Activated CD4-positive, alpha-beta T cell treated with anti-CD3 and anti-CD28 coated beads, Interleukin-2, amount 50 U/mL, for 48 hours (primary cell): Measurements from ENCODE around the gene SMAD7.

Source experiments
- DNase-seq, 2 experiments: peaks; one replicate each; pipeline ENCODE4 v3.0.0-alpha.2; 2020

The SMAD7 gene

GRCh38 chr18:48943736-48944527 lies 6.8 kb downstream of the SMAD7 start:
- DNase-seq, result no peak

GRCh38 chr18:48943333-48943732 lies 7.4 kb downstream of the SMAD7 start:
- no peak for DNase-seq

DNA sequence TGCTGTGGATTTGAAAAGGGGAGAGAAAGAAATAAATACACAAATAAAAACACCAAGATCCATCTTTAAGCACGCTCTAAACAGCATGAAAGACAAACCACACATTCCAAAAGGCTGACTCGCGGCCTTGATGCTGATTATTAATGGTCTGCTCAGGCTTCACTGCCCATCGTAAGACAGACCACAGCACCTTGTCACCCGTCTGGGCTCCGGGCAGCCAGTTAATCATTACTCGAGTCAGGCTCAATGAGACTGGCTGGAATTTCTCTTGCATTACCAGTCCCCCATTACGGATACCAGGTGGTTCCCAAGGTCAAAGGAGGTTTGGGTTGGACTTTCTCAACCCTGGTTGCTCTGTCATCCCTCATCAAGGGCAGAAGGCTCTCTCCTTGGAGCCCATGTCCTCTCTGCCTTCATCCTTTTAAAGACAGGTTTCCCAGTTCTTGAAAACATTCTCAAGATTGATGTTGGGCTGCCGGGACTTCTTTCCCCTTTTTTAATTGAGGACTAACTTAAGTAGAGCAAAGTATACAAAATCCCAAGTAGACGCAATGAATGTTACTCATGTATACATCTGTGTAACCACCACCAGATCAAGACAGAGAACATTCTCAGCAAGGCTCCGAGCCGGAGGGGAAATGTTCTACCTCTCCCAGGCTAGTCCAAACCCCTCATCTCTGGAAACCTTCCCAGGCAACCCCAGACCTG lies 8.1 kb downstream of the SMAD7 start:
- no peak for DNase-seq

- no peak for DNase-seq
Measured at GRCh38 chr18:48942086-48942485, 8.7 kb downstream of the SMAD7 start.

- DNase-seq, result no peak
Measured at GRCh38 chr18:48941672-48942071, 9.1 kb downstream of the SMAD7 start.

DNA sequence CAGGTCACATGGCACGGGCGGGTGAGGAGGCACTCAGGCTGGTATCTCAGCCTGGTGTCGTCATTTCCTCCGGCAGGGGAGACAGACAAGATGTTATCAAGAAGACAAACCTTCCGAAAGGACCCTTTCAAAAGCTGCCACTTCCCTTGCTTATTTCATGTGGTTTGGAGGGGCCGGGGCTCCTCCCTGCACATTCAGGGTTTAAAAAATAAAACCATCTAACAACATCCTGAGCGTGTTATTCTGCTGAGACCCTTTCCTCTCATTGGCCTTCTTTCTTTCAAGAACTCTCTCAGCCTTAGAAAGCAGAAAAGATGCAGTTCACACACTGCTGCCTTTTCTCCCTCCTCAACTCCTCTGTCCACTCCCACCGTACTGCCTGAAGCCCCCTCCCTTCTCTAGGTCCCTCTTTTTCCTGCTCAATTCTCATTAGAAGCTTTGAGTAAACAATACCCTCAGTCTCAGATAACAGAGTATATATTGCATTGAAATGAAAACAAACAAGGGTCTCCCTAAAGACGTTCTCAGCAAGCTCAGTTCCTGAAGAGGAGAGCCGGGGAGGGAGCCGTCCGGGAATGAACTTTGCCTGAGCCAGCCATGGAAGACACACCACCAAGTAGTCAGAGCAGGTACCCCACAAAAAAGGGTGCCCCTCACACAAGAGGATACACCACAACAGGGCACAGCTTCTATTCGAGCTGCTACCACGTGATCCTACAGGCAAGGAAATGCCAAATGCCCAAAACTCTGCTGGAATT lies 9.7 kb downstream of the SMAD7 start:
- peak; percentile 58 to 64 for DNase-seq

- DNase-seq, result no peak
Measured at GRCh38 chr18:48939205-48940097, 11.3 kb downstream of the SMAD7 start.

DNA sequence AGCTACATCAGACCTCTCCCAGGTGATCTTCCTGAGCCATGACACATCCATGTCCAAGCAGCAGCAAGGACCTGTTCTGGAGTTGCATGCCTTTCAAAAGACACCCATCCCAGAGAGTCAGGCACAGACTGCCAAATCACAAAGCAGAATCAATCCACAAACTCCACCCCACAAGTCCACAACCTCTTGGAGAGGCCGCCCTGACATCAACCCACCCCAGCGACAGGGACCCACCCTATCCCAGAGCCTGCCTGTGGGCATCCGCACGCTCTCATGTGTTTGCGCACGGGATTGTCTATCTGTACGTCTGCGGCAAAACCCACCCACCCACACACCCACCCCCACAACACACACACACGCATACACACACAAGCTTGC lies 11.9 kb downstream of the SMAD7 start:
- no peak for DNase-seq

DNA sequence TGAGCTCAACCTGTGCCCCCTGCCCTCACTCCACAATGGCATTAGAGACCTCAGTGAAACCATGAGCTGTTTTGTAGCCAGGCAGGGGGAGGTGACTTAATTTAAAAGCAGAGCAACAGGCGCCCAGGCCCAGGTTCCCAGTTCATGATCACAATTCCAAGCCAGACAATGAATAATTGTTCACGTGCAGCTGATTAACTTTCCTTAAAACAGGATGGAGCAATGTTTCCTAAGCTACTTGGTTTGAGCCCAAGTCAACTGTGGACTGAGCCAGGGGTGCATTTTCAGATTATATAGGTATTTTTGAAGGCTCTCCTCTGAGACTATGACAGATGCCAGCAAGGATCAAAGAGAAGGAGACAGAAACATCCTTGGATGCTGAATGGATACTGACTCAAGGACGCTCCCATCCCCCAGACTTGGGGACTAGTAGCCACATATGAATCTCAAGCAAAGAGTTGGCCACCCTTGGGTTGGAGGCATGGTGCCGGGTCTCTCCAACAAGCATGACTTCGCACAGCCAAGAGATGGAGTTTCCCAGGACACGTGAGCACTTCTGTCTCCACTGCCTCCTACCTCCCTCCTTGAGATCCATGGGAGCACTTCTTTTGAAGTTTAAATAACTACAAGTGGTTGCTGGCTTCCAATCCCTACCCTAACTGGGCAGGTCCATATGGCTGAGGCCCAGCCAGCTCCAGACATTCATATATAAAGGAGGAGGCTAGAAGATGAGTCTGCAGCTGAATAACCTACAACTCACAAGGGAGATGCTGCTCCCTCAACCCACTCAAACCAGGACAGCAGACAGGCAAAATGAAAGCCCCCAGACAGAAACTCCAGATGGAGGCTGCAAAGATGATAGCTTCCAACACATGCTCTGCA lies 12.7 kb downstream of the SMAD7 start:
- DNase-seq, result no peak

DNA sequence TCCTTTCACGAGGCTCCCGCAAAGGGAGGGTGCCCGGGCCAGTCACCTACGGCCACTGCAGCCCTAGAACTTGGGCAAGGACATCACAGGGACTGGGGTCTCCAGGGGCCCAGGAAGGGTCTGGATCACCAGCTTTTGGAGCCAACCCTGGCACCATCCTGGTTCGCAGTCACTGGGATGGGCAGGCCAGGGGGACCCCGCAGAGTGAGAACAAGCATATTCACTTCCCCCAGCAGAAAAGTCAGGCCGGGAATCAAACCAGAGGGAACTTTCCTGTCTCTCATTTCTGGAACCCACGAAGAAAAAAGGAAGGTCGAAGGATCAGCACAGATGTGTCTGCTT lies 15.4 kb downstream of the SMAD7 start:
- no peak for DNase-seq

DNA sequence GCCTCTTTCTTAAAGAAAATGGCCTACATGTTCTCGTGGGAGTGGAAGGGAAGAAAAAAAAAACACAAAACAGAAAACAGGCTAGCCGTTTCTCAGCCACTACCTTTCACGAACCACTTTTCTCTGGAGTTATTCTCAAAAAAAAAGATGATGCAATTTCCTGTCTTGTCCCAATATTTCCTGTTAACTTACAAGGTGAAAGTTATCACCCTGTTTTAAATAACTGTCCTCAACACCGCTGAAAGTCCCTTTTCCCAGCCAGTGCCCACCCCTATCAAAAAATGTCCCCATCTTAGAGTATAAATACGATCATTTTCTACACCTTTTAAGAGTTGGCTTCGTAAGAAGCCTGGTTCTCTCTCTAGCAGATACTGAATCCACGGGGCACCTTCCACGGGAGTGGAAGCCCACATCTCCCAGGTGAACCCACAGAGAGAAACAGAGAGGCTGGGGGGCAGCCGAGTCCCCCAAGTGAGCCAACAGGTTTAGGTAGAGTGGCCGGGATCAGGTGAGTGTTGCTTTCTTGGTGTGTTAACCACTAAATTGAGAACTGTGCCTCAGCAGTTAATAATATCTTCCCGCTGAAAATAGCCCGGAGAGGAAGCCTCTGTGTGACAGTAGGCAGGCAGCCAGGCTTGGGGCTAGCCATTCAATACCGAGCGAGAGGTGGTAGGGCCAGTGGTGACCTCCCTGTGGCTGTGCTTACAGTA lies 15.9 kb downstream of the SMAD7 start:
- no peak for DNase-seq

DNA sequence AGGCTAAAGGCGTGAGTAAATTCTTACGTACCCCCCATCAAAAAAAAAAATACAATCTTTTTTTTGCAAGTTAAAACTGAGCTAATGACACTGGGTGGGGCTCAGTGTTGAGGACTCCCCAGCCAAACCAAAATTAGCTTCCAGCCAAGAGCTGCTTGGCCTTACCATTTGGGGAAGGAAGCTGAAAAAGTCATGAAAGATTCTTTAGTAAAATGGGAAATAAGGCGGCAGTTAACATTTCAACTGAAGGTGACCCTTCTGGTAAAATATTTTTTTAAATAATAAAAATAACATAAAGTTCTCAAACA lies 16.4 kb downstream of the SMAD7 start:
- no peak for DNase-seq

- DNase-seq, result no peak
Measured at GRCh38 chr18:48933578-48934414, 17.0 kb downstream of the SMAD7 start.

DNA sequence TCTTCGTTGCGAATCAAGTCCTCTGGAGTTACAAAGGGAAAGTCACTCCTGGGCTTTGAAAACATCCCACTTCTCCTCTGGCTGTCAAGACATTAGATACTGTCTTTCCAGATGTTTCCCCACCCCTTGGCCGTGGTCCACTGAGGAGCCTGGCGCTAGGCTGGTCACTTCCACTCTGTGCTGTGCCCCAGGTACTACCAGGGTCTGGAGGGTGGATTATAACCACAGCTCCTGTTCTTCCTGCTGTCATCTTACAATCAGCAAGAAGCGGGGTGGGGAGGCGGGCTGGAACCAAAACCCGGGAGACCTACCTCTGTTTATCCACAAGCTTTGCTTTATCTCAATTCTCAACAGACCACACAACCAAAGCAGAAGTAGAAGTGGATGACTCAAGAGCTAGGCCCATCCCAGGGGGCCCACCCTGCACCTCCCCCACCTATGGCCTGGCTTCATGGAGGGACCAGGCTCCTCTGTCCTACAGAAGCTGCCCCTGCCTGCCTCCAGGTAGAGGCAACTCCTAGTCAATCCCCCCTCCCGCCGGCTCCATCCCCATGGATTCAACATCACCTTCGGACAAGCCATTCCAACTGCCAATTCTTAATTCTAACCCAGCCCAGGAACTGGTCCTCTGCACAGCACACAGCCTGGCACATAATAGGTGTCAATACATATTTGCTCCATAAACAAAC lies 17.8 kb downstream of the SMAD7 start:
- no peak for DNase-seq

GRCh38 chr18:48932462-48932818 lies 18.3 kb downstream of the SMAD7 start:
- DNase-seq, result no peak

DNA sequence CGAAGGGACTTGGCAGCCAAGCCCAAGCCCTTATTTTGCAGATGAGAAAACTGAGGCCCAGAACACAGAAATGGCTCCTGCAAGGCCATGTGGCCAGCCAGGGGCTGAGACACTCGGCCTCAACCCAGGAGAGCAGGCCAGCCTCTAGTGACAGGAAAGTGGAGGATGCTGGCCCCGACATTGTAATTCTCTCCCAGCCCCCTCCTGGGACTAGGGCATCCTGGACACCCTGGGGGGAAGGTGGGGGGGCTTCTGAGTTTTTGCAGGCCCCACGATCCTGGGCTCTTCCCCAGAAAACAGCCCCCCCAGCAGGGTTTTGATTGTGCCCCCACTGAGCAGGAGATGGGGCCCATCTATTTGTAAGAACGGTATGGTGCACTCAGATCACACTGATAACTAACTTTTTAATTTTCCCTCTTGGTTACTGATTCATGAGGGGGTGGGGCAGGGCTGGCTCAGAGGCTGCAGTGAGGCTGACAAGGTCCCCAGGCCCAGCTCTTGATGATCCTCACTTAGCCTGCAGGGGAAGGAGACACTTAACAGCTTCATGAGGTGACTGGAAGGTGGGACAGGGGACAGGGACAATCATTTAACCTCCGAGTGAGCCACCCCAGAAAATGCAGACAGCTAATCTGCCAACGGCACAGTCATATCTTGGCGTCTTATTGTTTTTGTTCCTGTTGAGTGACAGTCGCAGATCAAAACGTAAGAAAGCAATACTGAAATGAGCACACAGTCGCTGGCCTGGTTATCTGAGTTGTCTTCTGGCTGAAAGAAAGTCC lies 18.9 kb downstream of the SMAD7 start:
- DNase-seq, result peak; percentile 62 to 68

GRCh38 chr18:48930926-48931325 lies 19.8 kb downstream of the SMAD7 start:
- DNase-seq, result no peak

DNA sequence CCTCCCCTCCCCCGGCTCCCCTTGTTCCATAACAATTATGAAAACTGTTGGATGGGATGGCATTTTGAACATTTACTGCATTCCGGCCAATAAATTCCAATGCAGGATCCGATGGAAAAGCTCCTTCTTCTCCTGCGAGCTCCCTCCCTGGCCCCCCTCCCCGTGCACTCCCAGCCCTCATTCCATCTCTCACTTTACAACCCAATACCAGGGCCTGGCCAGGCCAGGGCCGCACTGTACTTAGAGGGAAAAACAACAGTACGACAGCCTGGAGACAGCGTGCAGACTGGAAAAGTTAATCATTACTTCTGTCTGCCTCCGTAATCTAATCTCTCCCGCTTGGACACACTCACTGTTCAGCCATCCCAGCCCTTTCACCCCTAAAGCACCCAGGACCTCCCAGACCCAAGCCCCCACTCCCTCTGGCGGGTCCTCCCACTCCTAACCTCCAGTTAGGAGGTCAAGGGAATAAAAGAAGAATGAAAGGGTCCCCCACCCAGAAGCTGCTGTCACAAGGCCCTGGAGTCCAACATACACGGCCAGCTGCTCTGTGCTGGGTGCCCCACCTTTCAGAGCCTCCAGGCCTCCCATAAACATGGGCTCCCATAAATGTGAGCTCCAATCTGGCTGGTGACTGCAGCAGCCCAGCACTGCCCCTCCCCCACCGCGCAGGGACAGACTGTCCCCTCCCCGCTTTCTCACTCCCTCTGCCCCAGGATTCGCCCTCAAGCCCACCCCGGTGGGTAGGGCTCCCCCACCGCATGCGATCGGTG lies 20.6 kb downstream of the SMAD7 start:
- no peak for DNase-seq
